Brain microvascular endothelial cell (primary cell): ENCODE results near the gene MCC.

Source experiments
- DNase-seq: peaks from one replicate; pipeline ENCODE4 v3.0.0-alpha.2; 2020
- H3K27ac ChIP-seq: fragments of 250-450 bp; sonication (Bioruptor Pico); 2 replicates; pipeline ENCODE4 v1.5.1; 2020; ENCODE audit warnings: mild to moderate bottlenecking, moderate library complexity
- H3K27me3 ChIP-seq: fragments of 250-450 bp; sonication (Bioruptor Pico); replicated peaks from 2 replicates; pipeline ENCODE4 v1.5.1; 2020; ENCODE audit warnings: mild to moderate bottlenecking
- H3K36me3 ChIP-seq: fragments of 250-450 bp; sonication (Bioruptor Pico); replicated peaks from 2 replicates; pipeline ENCODE4 v1.5.1; 2020; ENCODE audit warnings: mild to moderate bottlenecking
- H3K4me3 ChIP-seq: 2 replicates; pipeline ENCODE4 v1.5.1; 2011; ENCODE audit warnings: low read depth, mild to moderate bottlenecking, control low read depth, low read length, moderate library complexity
- CTCF ChIP-seq: IDR thresholded peaks from 2 replicates; pipeline ENCODE4 v1.5.1; 2011; ENCODE audit warnings: low read depth, mild to moderate bottlenecking, moderate library complexity, low read length, control low read depth, inconsistent platforms; ENCODE audit errors: missing control alignments
- in situ Hi-C: cut with HindIII; loops from 2 replicates; pipeline ENCODE4 v1.10.0; 2017; ENCODE audit warnings: low sequenced_read_pairs, low pct_ligation_motif_present

MCC gene

GRCh38 chr5:113274836-113275414 lies 213.3 kb downstream of the MCC start:
- DNase-seq = no peak
- in situ Hi-C loops = no loop called here
- Histone ChIP-seq H3K27me3 (no peaks in the 10 kb centered on the region), H3K27ac (no peak overlapping the region), H3K4me3 (no peak overlapping the region), H3K36me3 (no peaks in the 10 kb centered on the region)
- TF ChIP-seq CTCF = no peak

DNA sequence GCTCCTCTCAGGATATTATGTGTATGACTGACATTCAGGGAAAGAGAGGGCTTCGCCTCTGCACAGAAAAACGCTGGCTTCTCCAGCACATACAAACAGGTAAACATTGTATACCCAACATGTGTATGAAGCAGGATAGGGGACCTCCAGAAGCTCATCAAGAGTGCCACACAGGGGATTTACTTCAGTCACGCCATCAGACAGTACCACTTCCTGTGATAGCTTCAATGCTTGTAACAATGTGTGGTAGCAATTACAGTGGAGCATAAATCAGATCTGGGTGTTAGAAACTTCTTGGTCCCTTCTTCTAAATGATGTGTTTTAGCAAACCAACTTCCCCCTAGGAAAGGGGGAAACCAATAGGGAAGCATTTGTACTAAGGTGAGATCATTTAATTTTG lies 214.3 kb downstream of the MCC start:
- TF ChIP-seq CTCF = no peak
- no peak for DNase-seq
- Histone ChIP-seq H3K4me3 (no peak overlapping the region), H3K27me3 (no peaks in the 10 kb centered on the region), H3K36me3 (no peaks in the 10 kb centered on the region), H3K27ac (no peak overlapping the region)
- in situ Hi-C loops = no loop called here

- peak overlapping the region; percentile 76 for H3K27ac ChIP-seq
- DNase-seq = no peak
- no peaks in the 10 kb centered on the region for H3K27me3 ChIP-seq
- no peak for TF ChIP-seq CTCF
- in situ Hi-C loops = no loop called here
- H3K4me3 ChIP-seq = no peak overlapping the region
- no peaks in the 10 kb centered on the region for H3K36me3 ChIP-seq
These were observed 216.4 kb downstream of the MCC start for GRCh38 chr5:113271745-113272454.

- Histone ChIP-seq H3K27ac (peak overlapping the region; percentile 76), H3K4me3 (no peak overlapping the region), H3K36me3 (no peaks in the 10 kb centered on the region), H3K27me3 (no peaks in the 10 kb centered on the region)
- peak; percentile 58 for DNase-seq
- TF ChIP-seq CTCF = no peak
- in situ Hi-C loops = no loop called here
These were observed 217.2 kb downstream of the MCC start for GRCh38 chr5:113271015-113271414.

DNA sequence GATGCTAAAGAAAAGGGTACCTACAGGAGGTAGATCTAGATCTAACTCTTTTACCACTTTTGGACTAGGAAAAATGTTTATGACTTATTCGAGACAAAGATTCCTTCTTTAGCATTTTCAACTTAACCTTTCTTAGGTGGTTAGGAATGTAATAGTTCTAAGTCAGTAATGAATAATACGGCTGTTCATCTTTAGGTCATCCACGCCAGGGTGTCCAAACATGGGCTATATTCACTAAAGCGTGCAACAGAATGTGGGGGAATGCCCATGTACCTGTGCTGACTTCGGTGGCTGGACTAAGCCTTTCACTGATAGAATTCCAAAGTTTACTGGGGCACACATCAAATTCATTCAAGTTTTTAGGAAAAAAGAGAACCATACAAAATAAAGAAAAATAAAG lies 218.2 kb downstream of the MCC start:
- no peak for TF ChIP-seq CTCF
- H3K27ac ChIP-seq = peak overlapping the region; percentile 76
- in situ Hi-C loops = no loop called here

More for the DNA sequence above, 218.2 kb downstream of the MCC start:
- no peak for DNase-seq
- Histone ChIP-seq H3K4me3 (no peak overlapping the region), H3K36me3 (no peaks in the 10 kb centered on the region), H3K27me3 (no peaks in the 10 kb centered on the region)
